Measurements from ENCODE around the gene PTPRN2.

Gene PTPRN2

DNA sequence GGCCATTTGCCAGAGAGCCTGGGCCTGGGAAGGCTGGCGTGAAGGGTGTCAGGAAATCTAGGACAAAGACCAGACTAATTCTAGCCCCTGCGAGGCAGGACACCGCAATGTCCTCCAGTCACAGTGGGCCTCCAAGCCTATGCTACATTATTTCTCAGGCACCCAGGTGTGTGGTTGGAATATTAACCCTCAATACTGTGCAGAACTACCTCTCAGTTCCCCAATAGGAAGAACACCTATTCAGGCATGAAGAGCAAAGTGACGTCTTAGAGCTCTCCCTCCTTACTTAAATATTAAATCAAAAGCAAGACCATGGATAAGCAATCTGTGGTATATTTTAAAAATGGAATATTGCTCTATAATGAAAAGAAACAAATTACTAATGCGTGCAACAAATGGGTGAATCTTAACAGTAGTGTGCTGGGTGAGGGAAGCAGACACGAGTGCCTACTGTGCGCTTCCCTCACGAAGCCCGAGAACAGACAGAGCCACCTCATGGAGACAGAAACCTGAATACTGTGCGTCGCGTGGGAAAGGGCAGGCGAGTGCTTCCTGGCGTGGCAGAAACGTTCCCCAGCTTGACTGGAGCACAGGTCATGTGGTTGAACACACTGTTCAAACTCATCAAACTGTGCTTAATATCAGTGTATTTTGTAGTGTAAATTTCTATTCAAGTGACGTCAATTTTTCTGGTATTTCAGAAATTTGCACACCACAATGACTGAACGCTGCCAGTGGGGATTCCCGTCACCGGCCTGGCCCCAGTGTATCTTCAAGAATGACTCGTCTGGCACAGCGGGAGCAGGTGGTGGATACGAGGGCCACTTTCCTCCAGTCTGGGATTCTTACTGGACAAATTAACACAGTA lies 15.5 kb upstream of the PTPRN2 start:
- no peak for DNase-seq (ENCODE audit: low read depth)

DNA sequence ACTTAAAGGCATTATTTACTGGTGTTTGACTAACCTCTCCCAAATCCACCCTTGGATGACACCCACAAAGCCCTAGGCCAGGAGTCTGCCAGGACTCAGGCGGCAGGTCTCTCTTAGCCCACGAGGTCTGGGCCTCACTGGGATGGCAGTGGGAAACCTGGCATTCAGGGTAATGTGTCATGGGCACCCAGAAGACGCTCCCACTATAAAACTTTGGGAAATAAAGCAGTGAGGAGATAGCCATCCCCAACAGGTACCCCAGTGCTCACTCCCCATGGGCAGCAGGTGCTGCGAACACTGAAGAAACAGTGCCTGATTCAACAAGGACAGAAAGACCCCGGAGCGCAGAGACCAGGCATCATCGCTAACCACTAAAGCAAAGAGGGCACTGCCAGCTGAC lies 14.4 kb upstream of the PTPRN2 start:
- DNase-seq (ENCODE audit: low read depth): no peak

DNA sequence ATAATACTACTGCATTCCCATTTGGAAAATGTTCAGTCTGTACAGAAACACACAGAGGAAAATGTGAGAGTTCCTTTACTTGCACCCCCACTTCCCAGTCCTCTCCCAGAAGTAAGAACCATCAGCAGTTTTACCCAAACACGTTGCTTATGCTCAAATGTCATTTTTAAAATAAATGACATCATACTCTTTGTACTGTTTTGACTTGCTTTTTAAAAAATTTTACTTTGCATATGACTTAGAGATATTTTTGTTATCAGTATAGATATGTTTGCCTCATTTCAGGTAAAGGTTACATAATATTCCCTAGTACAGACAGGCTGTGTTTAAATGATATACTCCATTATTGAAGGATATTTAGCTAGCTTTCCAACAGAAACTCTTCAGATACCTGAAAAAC lies 13.5 kb upstream of the PTPRN2 start:
- DNase-seq (ENCODE audit: low read depth): no peak

DNA sequence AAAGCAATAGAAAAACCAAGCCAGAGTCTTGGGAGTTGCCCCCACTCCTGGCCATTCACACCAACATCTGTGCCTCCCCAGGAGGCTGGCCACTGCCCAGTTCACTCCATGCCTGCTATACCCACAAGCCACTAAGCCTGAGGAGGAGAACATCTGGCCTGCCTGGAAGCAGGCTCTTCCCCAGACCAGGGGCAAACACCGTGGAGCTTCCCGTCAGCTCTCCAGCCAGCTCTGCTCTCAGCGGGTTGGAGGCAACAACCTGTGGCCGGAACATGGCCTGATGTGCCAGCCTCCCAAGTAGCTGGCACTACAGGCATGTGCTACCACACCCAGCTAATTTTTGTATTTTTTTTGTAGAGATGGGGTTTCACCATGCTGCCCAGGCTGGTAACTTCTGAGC lies 9.1 kb upstream of the PTPRN2 start:
- DNase-seq (ENCODE audit: low read depth): no peak

DNA sequence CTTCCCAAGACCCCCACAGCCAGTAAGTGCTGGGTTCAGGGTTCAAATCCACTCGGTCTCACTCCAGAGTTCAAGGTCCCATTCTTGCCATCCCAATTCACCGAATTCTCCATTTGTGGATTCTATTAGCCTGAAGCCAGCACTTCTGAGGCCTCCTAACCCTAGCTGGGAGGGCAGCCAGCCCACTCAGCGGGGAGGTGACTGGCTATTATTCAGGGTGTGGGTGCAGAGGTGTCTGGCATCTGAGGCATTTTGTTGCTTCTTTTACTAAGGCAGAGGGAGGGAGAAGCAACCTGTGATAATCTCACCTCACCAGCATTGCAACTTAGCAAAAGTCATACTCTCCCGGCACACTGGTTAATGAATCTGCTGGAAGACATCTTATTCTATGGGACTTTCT lies 8.7 kb upstream of the PTPRN2 start:
- no peak for DNase-seq (ENCODE audit: low read depth)

DNA sequence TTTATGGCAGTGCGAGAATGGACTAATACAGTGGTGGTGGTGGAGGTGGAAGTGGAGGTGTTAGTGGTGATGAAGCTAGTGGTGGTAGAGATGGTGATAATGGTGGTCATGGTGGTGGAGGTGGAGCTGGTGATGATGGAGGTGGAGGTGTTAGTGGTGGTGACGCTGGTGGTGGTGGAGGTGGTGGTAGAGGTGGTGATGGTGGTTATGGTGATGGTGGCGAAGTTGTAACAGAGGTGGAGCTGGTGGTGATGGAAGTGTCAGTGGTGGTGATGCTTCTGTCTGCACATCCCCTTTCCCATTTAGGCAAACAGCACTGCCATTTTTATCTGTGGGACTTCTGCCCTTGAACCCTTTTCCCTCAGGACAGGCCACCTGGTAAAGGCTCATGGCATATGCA lies 7.4 kb upstream of the PTPRN2 start:
- no peak for DNase-seq (ENCODE audit: low read depth)

DNA sequence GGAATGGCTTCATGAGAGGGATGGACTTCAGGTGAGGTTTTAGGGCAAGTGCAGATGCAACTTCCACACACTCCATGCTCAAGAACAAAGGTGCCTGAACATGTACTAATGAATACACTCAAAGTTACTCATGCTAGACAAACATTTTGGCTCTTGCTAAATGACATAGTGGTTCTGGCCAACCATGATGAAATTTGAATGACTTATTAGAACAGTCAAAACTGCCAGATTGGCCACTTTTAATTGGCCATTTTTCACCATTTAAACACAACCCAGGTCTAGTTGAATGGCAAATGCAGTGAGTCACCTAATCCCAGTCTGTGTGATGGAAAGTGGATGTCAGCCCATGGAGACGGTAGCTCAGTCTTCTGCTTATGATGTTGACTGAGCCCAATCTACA lies 4.9 kb upstream of the PTPRN2 start:
- DNase-seq (ENCODE audit: low read depth): no peak

DNA sequence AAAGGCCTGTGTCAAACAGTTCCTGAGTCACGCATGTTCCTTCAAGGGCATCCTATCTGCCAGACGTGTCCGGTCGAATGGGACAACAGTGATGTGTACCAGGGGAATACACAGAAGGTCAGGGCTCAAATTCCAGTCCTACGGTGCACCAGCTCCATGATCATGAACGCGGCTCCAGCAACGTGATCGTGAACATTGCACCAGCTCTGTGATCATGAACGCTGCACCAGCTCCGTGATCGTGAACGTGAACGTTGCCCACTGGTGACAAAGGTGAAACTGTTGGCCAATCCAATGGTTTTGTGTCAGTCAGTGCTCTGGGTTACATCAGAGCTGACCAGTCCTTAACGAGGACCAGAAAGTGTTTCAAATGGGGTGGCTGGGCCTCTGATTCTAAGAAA lies 4.3 kb upstream of the PTPRN2 start:
- DNase-seq (ENCODE audit: low read depth): no peak

DNA sequence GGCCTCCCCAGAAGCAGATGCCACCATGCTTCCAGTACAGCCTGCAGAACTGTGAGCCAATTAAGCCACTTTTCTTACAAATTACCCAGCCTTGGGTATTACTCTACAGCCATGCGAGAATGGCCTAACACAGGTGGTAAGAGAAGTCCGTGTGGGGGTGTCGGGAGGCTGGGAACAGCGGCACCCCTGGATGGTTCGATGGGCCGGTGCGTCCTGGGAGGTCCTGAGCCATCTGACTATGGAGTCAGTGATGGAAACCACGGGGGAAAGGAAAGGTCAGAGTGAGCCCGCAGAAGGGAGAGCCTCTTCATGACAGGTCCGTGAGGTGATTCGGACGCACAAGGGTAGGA lies 2.5 kb upstream of the PTPRN2 start:
- no peak for DNase-seq (ENCODE audit: low read depth)

DNA sequence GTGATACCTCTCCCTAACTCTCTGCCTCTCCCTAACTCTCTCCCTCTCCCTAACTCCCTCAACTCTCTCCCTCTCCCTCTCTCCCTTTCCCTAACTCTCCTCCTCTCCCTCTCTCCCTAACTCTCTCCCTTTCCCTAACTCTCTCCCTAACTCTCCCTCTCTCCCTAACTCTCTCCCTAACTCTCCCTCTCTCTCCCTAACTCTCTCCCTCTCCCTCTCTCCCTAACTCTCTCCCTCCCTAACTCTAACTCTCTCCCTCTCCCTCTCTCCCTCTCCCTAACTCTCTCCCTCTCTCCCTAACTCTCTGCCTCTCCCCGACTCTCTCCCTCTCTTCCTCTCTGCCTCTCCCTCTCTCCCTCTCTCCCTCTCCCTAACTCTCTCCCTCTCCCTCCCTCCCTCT lies 2.0 kb upstream of the PTPRN2 start:
- no peak for DNase-seq (ENCODE audit: low read depth)

DNA sequence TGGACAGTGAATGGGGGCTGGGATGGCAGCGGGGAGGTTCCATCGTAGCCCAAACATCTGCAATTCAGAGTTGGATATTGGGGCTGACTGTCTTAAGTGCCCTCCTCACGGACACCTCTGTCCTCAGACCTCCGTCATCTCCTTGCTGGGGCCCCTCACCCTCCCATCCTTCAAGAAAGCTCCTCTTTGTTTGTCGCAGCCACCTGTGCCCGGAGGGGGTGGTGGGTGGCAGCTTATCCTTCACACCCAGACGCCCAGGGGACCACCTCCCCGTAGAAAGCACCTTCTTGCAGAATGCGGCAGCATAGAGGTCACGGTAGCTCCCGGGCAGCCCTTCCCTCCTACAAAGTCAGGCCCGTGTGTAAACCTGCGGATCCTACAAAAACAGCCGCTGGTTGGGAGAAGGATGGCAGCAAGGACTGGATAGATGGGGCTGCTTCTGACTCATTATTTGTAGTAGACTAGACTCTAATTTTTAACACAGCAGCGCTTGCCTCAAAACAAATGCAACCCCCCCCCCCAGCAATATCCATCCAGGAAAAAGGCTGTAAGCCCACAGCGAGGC lies 1.3 kb upstream of the PTPRN2 start:
- no peak for DNase-seq (ENCODE audit: low read depth)

DNA sequence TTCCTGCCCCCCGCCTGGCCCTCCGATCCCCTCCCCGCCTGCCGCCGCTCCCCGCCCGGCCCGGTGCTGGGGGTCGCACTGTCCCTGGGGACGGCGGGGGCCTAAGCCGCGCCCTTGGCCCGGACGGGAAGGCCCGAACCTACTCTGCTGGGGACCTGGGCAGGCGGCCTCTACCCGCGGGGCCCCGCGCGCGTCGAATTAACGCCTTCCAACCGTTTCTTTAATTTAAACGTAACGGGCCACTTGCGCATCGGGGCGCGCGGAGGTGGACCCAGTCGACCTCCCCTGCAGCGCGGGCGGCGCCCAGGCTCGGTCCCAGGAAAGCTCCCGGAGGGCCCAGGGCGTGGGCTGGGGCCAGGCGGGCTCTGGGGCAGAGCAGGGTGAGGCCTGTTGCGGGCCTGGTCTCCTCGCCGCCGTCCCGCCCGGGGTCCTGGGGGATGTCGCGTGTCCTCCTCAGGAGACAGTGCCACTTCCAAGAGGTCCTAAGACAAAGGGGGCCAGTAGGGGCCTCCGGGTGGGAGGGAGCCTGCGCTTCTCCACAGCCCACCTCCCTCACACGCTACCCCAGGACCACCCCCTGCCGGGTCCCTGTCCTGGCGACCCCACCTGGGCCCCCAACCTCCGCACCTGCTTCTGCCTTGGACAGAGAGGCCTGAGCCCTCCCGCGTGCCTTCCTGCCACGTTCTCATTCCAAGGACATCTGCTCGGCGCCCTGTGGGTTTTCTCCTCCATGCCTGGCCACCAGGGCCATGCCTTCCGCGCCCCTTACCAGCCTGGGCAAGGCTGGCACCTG lies 658 bp upstream of the PTPRN2 start:
- DNase-seq (ENCODE audit: low read depth): no peak

DNA sequence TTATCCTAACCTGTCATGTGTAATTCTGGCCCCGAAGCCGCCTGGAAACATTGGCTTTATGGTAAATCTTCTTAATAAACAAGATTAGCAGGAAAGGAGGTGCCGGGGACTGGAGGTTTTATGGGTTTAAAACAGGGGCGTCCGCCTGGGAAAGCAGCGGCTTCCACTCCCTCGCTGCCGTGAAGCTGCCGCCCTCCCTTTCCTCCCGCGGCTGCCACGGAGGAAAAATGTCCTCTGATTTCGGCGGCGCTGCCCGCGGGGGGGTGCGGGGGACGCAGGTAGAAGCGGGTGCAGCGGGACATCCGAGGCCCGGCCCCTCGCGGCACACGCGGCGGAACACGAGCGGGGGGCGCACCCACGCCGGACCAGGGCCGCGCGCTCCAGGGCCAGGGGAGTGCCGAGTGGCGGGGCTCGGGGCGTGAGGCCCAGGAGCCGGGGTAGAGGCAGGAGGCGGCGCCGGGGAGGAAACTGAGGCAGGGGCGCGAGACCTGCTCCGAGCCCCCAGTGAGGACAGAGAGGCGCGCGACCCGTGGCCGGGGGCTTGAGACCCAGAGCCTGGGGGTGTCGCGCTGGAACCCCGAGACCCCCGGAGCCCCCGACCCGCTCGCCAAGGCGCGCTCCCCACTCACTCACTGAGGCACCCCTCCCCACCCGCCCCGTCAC lies 993 bp downstream of the PTPRN2 start:
- no peak for DNase-seq (ENCODE audit: low read depth)

DNA sequence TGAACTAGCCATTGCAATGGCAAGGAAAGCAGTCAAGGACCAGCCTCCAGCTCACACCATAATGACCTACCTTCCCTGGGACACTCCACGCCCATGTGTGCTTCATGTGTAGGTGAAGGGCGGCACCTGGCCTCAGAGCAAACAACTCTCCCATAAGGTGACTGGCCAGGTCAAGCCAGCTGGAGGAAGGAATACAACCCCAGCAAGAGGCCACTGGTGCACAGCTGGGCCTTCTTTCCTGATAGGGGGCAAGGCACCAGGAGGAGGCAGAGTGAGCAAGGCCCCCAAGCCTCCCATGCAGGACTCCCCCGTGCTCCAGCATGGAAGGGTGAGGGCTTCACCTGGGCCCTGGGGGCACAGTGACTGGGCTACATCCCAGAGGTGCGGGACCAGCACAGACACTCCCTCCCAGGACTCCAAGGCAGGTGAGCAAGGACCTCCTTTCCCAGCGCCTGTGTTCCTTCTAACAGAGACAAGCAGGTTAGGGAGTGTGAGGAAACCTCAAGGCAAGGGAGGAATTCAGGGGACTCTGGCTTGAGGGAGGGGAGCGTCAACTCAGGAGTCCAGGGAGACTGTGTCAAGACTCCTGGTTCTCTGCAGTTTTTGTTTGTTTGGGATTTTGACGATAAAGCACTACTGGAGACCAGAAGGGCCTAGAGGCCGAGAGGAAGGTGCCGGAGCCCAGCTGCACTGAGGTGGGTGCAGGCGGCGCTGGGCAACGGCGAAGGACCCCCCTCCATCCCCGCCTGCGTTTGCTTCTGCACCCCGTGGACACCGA lies 1.7 kb downstream of the PTPRN2 start:
- DNase-seq (ENCODE audit: low read depth): no peak

DNA sequence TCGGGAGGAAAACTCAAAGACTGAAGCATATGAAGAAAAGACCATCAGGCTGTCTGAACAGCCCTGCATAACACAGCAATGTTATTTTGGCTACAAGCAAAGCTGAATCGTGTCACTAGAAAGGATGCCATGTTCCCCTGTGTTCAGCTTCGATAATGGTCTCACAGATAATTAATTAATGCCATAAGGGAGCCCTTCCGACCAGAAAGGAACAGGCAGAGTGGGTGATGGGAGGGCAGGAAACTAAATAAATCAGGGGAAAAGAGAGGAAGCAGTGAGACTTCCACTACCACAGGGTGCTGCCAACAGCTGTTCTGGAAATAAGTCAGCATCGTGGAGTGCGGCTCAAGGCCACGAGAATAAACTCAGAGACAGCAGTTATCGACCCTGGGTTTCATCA lies 3.2 kb downstream of the PTPRN2 start:
- no peak for DNase-seq (ENCODE audit: low read depth)

DNA sequence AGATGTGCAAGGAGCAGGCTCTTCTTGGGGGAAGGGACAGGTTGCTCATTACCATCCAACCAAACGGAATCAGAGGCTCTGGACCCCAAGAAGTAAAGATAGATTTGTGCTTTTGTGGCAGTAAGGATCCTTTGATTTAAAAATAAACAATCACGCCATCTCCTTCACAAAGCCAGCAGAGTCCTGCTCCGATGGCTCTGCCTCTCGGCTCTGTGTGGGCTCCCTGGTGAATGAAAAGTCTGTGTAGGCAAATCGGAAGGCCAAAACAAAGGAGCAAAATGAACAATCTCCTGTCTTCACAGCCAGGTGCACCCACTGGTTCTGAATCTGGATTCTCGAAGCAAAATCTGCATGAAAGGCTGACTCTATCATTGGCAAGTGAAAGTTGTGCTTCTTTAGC lies 3.8 kb downstream of the PTPRN2 start:
- DNase-seq (ENCODE audit: low read depth): no peak

DNA sequence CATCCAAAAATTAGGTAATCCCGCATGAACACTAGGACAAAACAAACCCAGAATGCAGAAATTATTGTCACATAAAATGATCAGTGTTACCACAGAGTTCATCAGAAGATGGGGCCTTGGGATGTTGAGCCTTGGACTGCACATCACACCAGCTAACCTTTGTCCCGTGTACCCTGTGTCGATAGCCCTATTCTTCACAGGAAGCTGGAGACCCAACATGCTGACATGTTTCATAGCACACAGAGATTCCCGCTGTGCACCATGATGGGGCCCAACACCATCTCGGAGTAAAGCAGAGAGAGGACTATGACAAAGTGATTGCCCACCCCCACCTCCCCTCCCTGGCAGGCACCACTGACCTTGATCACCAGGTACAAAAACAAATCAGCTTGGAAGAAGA lies 4.5 kb downstream of the PTPRN2 start:
- DNase-seq (ENCODE audit: low read depth): no peak

DNA sequence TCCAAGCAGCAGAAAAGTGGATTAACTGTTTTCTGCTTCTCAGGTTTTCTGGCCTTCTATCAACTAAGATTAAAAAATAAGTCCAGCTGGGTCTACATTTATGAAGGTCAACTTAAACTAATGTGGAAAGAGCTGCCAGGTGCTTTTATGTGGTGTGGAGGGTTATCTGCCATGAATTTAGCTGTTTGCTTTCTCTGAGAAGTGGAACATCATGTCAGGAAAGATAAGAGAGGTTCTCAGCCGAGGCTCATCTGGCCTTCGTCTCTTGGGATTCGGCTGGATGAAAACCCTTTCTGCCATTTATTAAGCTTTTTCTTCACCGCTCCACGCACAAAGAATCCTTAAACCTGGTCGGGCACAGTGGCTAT lies 5.5 kb downstream of the PTPRN2 start:
- no peak for DNase-seq (ENCODE audit: low read depth)

DNA sequence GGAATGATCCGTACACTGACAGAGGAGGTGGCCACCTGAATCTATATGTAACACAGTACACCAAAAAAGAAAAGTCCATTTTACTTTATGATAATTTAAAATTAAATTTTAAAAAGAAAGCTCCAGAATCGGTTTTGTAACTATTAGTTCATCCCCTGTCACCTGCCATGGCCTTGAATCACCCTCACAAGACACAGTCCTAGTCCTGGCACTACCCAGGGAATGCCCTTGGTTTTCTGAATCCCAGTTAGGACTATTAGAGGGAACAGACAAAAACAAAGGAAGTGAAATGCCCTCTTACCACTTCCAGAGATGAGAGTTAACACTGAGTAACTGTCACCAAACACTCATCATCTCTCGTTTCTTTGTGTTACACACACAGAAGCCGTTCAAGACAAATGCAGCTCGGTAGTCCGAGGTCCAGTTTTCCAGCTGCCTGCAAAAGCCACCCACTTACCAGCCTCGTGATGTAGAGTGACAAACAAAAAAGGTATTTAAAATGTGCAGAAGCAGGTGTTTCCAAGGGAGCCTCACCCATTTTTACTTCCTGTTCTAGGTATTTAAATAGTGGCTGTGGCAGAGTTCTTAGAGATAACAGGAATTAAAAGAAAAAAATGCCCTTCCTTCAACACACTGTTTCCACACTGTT lies 6.1 kb downstream of the PTPRN2 start:
- DNase-seq (ENCODE audit: low read depth): no peak

DNA sequence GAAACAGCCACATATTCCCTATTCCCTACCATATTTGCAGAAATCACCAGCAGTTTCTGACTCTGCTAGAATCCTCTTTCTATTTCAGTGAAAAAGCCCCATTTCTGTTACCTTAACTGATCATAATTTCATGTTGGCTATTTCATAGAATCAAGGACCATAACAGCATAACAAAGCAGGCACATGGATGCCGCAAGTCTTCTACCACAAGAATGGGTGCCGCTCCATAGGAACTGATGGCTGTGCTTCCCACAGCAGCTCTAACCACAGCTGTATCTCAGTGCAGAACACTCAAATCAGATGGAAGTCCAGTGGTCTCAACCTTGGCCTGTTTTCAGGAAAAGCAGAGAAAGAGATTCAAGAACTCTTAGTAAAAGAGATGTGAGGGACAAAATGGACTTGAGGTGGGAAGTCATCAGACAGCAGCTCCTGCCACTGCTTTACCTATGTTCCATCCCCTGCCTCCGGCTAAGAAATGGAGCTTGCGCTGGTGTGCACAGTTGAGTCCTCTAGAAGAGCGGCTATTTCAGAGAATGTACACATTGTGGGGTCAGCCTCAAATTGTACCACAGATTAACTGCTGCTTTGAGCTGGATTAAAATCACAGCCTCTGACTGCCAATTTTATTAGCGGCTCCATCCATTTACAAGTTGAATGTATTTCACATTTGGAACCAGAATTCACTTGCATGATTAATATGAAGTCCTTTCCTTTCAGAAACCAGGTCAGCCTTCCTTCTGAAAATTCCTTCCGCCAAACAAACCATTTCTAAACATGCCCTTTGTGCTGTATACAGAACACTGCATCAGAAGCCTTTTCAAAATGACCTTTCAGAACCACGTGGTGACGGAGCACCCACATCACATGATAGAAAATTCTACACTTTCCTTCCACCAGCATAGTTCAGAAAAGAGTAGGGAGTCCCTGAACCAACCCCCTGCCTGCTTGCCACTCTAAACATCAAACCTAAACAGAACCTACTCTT lies 7.7 kb downstream of the PTPRN2 start:
- no peak for DNase-seq (ENCODE audit: low read depth)
